Breast epithelium (tissue), 3 donors: Measurements from ENCODE around the gene PLD6.

Experiments
- POLR2AphosphoS5 ChIP-seq, 3 donors: sonication (generic); formaldehyde crosslinking; IDR thresholded peaks; one replicate each; pipeline ENCODE4 v1.6.1; 2017; ENCODE audit warnings: antibody characterized with exemption in 3 of 3
- TF ChIP-seq, protein P1 (sequence below), 3 donors: fragments of 450-650 bp; IDR thresholded peaks; one replicate each; pipeline ENCODE4 v1.5.1; 2016 to 2017; ENCODE audit warnings: antibody characterized with exemption in 3 of 3, mild to moderate bottlenecking in 3 of 3, moderate library complexity in 3 of 3

DNA sequence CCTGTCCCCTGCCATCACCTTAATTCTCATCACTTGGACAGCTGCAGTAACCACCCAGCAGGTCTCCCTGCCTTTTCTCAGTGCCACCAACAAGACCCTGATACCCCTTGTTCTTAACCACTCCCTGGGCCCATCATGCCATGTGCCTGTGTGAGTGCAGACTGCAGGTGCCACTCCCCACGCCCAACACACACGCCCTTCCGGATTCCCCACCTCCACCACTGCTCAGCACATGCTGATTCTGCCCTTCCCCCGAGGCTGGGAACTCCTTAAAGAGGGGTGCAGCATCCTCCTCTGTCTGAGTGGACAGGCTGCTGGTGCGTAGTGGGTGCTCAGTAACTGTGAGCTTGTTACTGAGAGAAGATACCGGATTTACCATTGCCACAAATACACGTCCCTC lies 52.4 kb downstream of the PLD6 start:
- TF ChIP-seq, protein P1, sequence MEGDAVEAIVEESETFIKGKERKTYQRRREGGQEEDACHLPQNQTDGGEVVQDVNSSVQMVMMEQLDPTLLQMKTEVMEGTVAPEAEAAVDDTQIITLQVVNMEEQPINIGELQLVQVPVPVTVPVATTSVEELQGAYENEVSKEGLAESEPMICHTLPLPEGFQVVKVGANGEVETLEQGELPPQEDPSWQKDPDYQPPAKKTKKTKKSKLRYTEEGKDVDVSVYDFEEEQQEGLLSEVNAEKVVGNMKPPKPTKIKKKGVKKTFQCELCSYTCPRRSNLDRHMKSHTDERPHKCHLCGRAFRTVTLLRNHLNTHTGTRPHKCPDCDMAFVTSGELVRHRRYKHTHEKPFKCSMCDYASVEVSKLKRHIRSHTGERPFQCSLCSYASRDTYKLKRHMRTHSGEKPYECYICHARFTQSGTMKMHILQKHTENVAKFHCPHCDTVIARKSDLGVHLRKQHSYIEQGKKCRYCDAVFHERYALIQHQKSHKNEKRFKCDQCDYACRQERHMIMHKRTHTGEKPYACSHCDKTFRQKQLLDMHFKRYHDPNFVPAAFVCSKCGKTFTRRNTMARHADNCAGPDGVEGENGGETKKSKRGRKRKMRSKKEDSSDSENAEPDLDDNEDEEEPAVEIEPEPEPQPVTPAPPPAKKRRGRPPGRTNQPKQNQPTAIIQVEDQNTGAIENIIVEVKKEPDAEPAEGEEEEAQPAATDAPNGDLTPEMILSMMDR (IDR thresholded peaks at IDR 0.05) = no peak
- no peak for TF ChIP-seq POLR2AphosphoS5 (IDR thresholded peaks at IDR 0.05)
